Measurements from ENCODE around the gene RELN.

GRCh38 chr7:103525937-103526336 lies 463.5 kb downstream of the RELN start:
- TF ChIP-seq, protein P1, sequence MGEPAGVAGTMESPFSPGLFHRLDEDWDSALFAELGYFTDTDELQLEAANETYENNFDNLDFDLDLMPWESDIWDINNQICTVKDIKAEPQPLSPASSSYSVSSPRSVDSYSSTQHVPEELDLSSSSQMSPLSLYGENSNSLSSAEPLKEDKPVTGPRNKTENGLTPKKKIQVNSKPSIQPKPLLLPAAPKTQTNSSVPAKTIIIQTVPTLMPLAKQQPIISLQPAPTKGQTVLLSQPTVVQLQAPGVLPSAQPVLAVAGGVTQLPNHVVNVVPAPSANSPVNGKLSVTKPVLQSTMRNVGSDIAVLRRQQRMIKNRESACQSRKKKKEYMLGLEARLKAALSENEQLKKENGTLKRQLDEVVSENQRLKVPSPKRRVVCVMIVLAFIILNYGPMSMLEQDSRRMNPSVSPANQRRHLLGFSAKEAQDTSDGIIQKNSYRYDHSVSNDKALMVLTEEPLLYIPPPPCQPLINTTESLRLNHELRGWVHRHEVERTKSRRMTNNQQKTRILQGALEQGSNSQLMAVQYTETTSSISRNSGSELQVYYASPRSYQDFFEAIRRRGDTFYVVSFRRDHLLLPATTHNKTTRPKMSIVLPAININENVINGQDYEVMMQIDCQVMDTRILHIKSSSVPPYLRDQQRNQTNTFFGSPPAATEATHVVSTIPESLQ (CRISPR knock-in tag; IDR thresholded peaks at IDR 0.05): no peak
- TF ChIP-seq HES1 (IDR thresholded peaks at IDR 0.05; ENCODE audit: low read depth) (no peak), MTA3 (IDR thresholded peaks at IDR 0.05; ENCODE audit: borderline replicate concordance) (no peak)
- TF ChIP-seq, protein P2, sequence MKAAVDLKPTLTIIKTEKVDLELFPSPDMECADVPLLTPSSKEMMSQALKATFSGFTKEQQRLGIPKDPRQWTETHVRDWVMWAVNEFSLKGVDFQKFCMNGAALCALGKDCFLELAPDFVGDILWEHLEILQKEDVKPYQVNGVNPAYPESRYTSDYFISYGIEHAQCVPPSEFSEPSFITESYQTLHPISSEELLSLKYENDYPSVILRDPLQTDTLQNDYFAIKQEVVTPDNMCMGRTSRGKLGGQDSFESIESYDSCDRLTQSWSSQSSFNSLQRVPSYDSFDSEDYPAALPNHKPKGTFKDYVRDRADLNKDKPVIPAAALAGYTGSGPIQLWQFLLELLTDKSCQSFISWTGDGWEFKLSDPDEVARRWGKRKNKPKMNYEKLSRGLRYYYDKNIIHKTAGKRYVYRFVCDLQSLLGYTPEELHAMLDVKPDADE (conservative IDR thresholded peaks at IDR 0.05; ENCODE audit: control insufficient read depth, low read depth, low read length): no peak
